H1 (cell line): Measurements from ENCODE around the gene KRT12. TPM values are rescaled to one million over a fixed set of nuclear protein-coding genes. Genes with fewer than 3 reads are reported as not detected.

Source experiments
- CTCF ChIA-PET: fragments of 300-600 bp; sonication (Branson Sonifier 250); formaldehyde crosslinking; loops from one replicate; lab custom pipeline; 2021; ENCODE audit not compliant: partially characterized antibody; lab: Charles Lee
- POLR2A ChIA-PET: fragments of 300-600 bp; sonication (Branson Sonifier 250); formaldehyde crosslinking; loops from one replicate; lab custom pipeline; 2021; ENCODE audit warnings: inconsistent platforms; ENCODE audit not compliant: partially characterized antibody; lab: Charles Lee
- DNase-seq, 2 experiments: peaks; one replicate each; pipeline versions ENCODE4 v3.0.0 to v3.0.0-alpha.2; 2010 to 2022; ENCODE audit warnings: low spot score in 2 of 2, low read depth in 1 of 2, mixed read lengths in 1 of 2
- FAIRE-seq: peaks from 2 replicates; lab custom pipeline; 2011; peaks lifted over from hg19 to GRCh38; lab: Jason Lieb, UNC
- H2AFZ ChIP-seq: 2 replicates; pipeline ENCODE4 v1.8.1; 2012; ENCODE audit warnings: low read length, inconsistent platforms
- H2AK5ac ChIP-seq: 2 replicates; pipeline ENCODE4 v1.6.1; 2013; ENCODE audit warnings: low read depth, low read length
- H2BK120ac ChIP-seq: replicated peaks from 2 replicates; pipeline ENCODE3; 2013; ENCODE audit warnings: low read depth, low read length, inconsistent platforms
- H2BK12ac ChIP-seq: 2 replicates; pipeline ENCODE4 v1.6.1; 2013; ENCODE audit warnings: low read depth, low read length
- H2BK15ac ChIP-seq: 2 replicates; pipeline ENCODE4 v1.6.1; 2013; ENCODE audit warnings: low read length
- H2BK20ac ChIP-seq: 2 replicates; pipeline ENCODE4 v1.6.1; 2013; ENCODE audit warnings: low read length
- H2BK5ac ChIP-seq: 2 replicates; pipeline ENCODE4 v1.6.1; 2013; ENCODE audit warnings: low read depth, low read length
- H3K14ac ChIP-seq: 2 replicates; pipeline ENCODE4 v1.6.1; 2013; ENCODE audit warnings: inconsistent platforms; ENCODE audit not compliant: insufficient read length
- H3K18ac ChIP-seq: 2 replicates; pipeline ENCODE4 v1.6.1; 2013; ENCODE audit warnings: low read length; ENCODE audit errors: extremely low read depth
- H3K23ac ChIP-seq: 2 replicates; pipeline ENCODE4 v1.6.1; 2013; ENCODE audit warnings: inconsistent platforms; ENCODE audit not compliant: insufficient read length
- H3K23me2 ChIP-seq: 2 replicates; pipeline ENCODE4 v1.6.1; 2013; ENCODE audit warnings: low read depth, low read length
- H3K27ac ChIP-seq: 2 replicates; pipeline ENCODE4 v1.6.1; 2011; ENCODE audit warnings: low read depth, low read length, inconsistent platforms
- H3K27me3 ChIP-seq, 4 experiments: replicated peaks in 1 of 4; 1 replicate in 1 of 4; 2 replicates in 3 of 4; pipeline versions ENCODE4 v1.6.1 to v1.8.1; 2011 to 2013; ENCODE audit warnings: low read length in 3 of 4, mild to moderate bottlenecking in 3 of 4, inconsistent platforms in 2 of 4, mixed read lengths in 2 of 4, moderate library complexity in 1 of 4; ENCODE audit not compliant: control insufficient read depth in 3 of 4, insufficient read depth in 3 of 4; ENCODE audit errors: extremely low read depth in 1 of 4
- H3K36me3 ChIP-seq, 4 experiments: 2 replicates each; pipeline versions ENCODE4 v1.6.1 to v1.8.1; 2011 to 2013; ENCODE audit warnings: mild to moderate bottlenecking in 4 of 4, low read length in 3 of 4, moderate library complexity in 2 of 4, control low read depth in 1 of 4, inconsistent platforms in 1 of 4; ENCODE audit not compliant: insufficient read depth in 4 of 4, control insufficient read depth in 2 of 4
- H3K4ac ChIP-seq: replicated peaks from 2 replicates; pipeline ENCODE3; 2013; ENCODE audit warnings: low read length, low read depth, mixed read lengths, inconsistent platforms; ENCODE audit not compliant: insufficient read length
- H3K4me1 ChIP-seq, 4 experiments: replicated peaks in 1 of 4; 1 replicate in 1 of 4; 2 replicates in 3 of 4; pipeline versions ENCODE4 v1.6.1 to v1.8.1; 2011 to 2013; ENCODE audit warnings: low read length in 3 of 4, inconsistent platforms in 2 of 4, mixed read lengths in 1 of 4; ENCODE audit not compliant: insufficient read depth in 4 of 4, control insufficient read depth in 3 of 4
- H3K4me2 ChIP-seq, 2 experiments: 2 replicates each; pipeline versions ENCODE4 v1.6.1 to v1.8.1; 2011 to 2013; ENCODE audit warnings: low read depth in 2 of 2, low read length in 2 of 2, control low read depth in 1 of 2, inconsistent platforms in 1 of 2, mild to moderate bottlenecking in 1 of 2; ENCODE audit not compliant: insufficient read depth in 1 of 2
- H3K4me3 ChIP-seq, 4 experiments: fragments of 200-600, 300-600 bp in 1 of 4; sonication (generic), shearing (Covaris generic), sonication (Bioruptor Twin) in 1 of 4; 2 replicates each; pipeline versions ENCODE4 v1.5.1 to v1.8.1; 2011 to 2016; ENCODE audit warnings: low read length in 4 of 4, low read depth in 3 of 4, control low read depth in 2 of 4, inconsistent platforms in 2 of 4, mild to moderate bottlenecking in 2 of 4, mixed read lengths in 1 of 4, moderate library complexity in 1 of 4; ENCODE audit not compliant: insufficient read depth in 2 of 4; ENCODE audit errors: extremely low read depth in 1 of 4
- H3K56ac ChIP-seq: replicated peaks from 2 replicates; pipeline ENCODE3; 2013; ENCODE audit warnings: low read depth, mild to moderate bottlenecking, mixed read lengths, low read length, inconsistent platforms; ENCODE audit not compliant: insufficient read length
- H3K79me1 ChIP-seq: 2 replicates; pipeline ENCODE4 v1.6.1; 2013; ENCODE audit warnings: low read depth, low read length, control low read depth
- H3K79me2 ChIP-seq, 2 experiments: 2 replicates each; pipeline versions ENCODE4 v1.6.1 to v1.8.1; 2012 to 2013; ENCODE audit warnings: low read length in 2 of 2, mild to moderate bottlenecking in 2 of 2, inconsistent platforms in 1 of 2; ENCODE audit not compliant: insufficient read depth in 2 of 2, control insufficient read depth in 1 of 2
- H3K9ac ChIP-seq, 4 experiments: replicated peaks in 1 of 4; 1 replicate in 1 of 4; 2 replicates in 3 of 4; pipeline versions ENCODE4 v1.6.1 to v1.8.1; 2011 to 2013; ENCODE audit warnings: low read depth in 3 of 4, low read length in 3 of 4, control low read depth in 2 of 4, mild to moderate bottlenecking in 2 of 4, moderate library complexity in 2 of 4, inconsistent platforms in 1 of 4; ENCODE audit errors: extremely low read depth in 1 of 4
- H3K9me3 ChIP-seq, 2 experiments: 2 replicates each; pipeline versions ENCODE4 v1.6.1 to v1.8.1; 2012 to 2013; ENCODE audit warnings: mild to moderate bottlenecking in 2 of 2, moderate library complexity in 2 of 2, control low read depth in 1 of 2, inconsistent platforms in 1 of 2, low read depth in 1 of 2, low read length in 1 of 2, mixed read lengths in 1 of 2; ENCODE audit not compliant: insufficient read depth in 2 of 2
- H4K20me1 ChIP-seq, 2 experiments: replicated peaks in 1 of 2; 2 replicates each; pipeline versions ENCODE3 to v1.8.1; 2011 to 2013; ENCODE audit warnings: inconsistent platforms in 2 of 2, low read length in 2 of 2, mild to moderate bottlenecking in 1 of 2; ENCODE audit not compliant: insufficient read depth in 2 of 2, control insufficient read depth in 1 of 2
- H4K5ac ChIP-seq: 2 replicates; pipeline ENCODE4 v1.6.1; 2013; ENCODE audit warnings: low read length, low read depth, mixed read lengths, inconsistent platforms; ENCODE audit not compliant: insufficient read length
- H4K8ac ChIP-seq: 2 replicates; pipeline ENCODE4 v1.8.0; 2013; ENCODE audit warnings: mild to moderate bottlenecking, moderate library complexity, low read length, inconsistent platforms; ENCODE audit not compliant: insufficient read depth; ENCODE audit errors: extremely low read depth
- H4K91ac ChIP-seq: replicated peaks from 2 replicates; pipeline ENCODE3; 2013; ENCODE audit warnings: low read length, mixed read lengths, inconsistent platforms; ENCODE audit not compliant: insufficient read length
- CBX8 ChIP-seq: fragments of 300-800, 300-1000 bp; sonication (generic); IDR thresholded peaks from 2 replicates; pipeline ENCODE4 v1.7.1; 2016; ENCODE audit warnings: low read depth, low read length, borderline replicate concordance
- EGR1 ChIP-seq: IDR thresholded peaks from 2 replicates; pipeline ENCODE4 v1.6.1; 2011; ENCODE audit warnings: low read depth, low read length, borderline replicate concordance
- EZH2 ChIP-seq: fragments of 200-600 bp; sonication (generic); IDR thresholded peaks from 2 replicates; pipeline ENCODE4 v1.7.1; 2012; ENCODE audit warnings: low read depth, mild to moderate bottlenecking, moderate library complexity, low read length, inconsistent platforms; ENCODE audit not compliant: severe bottlenecking
- JUN ChIP-seq: IDR thresholded peaks from 2 replicates; pipeline ENCODE4 v1.6.1; 2011; ENCODE audit warnings: low read depth, mild to moderate bottlenecking, improper control_type of control experiment, low read length
- KDM1A ChIP-seq: fragments of 200-600, 300-600 bp; sonication (generic); IDR thresholded peaks from 2 replicates; pipeline ENCODE4 v1.7.1; 2016; ENCODE audit warnings: mild to moderate bottlenecking, low read length, borderline replicate concordance
- PHF8 ChIP-seq: fragments of 200-600 bp; sonication (generic); conservative IDR thresholded peaks from 2 replicates; pipeline ENCODE4 v1.7.1; 2012; ENCODE audit warnings: low read depth, mild to moderate bottlenecking, inconsistent platforms, low read length, moderate library complexity
- SIN3A ChIP-seq, 2 experiments: IDR thresholded peaks in 1 of 2; conservative IDR thresholded peaks in 1 of 2; 2 replicates each; pipeline ENCODE4 v1.6.1; 2011 to 2012; ENCODE audit warnings: low read length in 2 of 2, improper control_type of control experiment in 1 of 2, low read depth in 1 of 2, mild to moderate bottlenecking in 1 of 2
- TAF1 ChIP-seq: IDR thresholded peaks from 2 replicates; pipeline ENCODE4 v1.6.1; 2011; ENCODE audit warnings: mild to moderate bottlenecking, low read depth, low read length
- WGBS, 2 experiments: shearing (Covaris generic) in 1 of 2; methylation state at CpG; one replicate each; pipeline versions ENCODE4 v1.1.6 to v1.1.7; 2013 to 2015; ENCODE audit warnings: low lambda C conversion rate in 2 of 2, mixed read lengths in 2 of 2, inconsistent platforms in 1 of 2, low coverage in 1 of 2, missing lambda C conversion rate in 1 of 2; ENCODE audit not compliant: insufficient replicate concordance in 2 of 2, insufficient coverage in 1 of 2, insufficient read length in 1 of 2; ENCODE audit errors: extremely low coverage in 1 of 2, missing lambda C conversion rate in 1 of 2; 5-methylcytosine and 5-hydroxymethylcytosine counted together
- polyA plus RNA-seq, 7 experiments: library from polyadenylated mRNA; depleted of rRNA in 3 of 7; stranded (reverse) in 5 of 7; unstranded in 2 of 7; fragments of >200 nt in 5 of 7; fragments of 200-250 nt in 2 of 7; gene quantifications; 1 replicate in 5 of 7; 2 replicates in 1 of 7; 4 replicates in 1 of 7; pipeline versions ENCODE4 v1.2.1 to v1.2.3, GENCODE V29; 2011 to 2013; ENCODE audit warnings: missing spikeins in 2 of 7, mixed read lengths in 2 of 7
- total RNA-seq: library from RNA; stranded (reverse); fragmentation: NEBNext Ultra II Directional; extraction: Animal tissue kit (Norgen Biotek cat#: 25700); gene quantifications from 2 replicates; pipeline ENCODE4 v1.2.1, GENCODE V29; 2021

KRT12 gene
- total and polyA plus RNA-seq, 2 of the 8 experiments (the other 6 are each of a cell fraction or from before 2014, with no cell fraction given), result not detected

GRCh38 chr17:40839194-40839593 is 27.8 kb downstream of the KRT12 start:
- no peak overlapping the region for H3K4me3 ChIP-seq
- H3K4me2 ChIP-seq, result no peak overlapping the region
- H2BK20ac ChIP-seq, result no peak overlapping the region
- no peak overlapping the region for H3K23ac ChIP-seq
- ChIA-PET CTCF (interaction anchor here (1.1 to 1.3 kb wide), 2 partner anchors 23 to 826 kb away, joined by 3 read pairs; no protein-coding TSS in a partner anchor), POLR2A (no interaction called here)
- H2BK15ac ChIP-seq, result no peak overlapping the region
- DNase-seq (no peak), FAIRE-seq (no peak)
- H2BK120ac ChIP-seq, result no peak overlapping the region
- WGBS, 2 experiments, result 78% methylated on average over 3 of the region's 3 CpGs; no CpG with 5 or more reads in 1 of the 2 experiments
- H3K36me3 ChIP-seq, result no peaks in the 10 kb centered on the region
- H4K91ac ChIP-seq, result no peak overlapping the region
- H4K20me1 ChIP-seq, result no peaks in the 10 kb centered on the region
- no peaks in the 10 kb centered on the region for H3K79me1 ChIP-seq
- peaks cover 1 to 8% (median 5%) of the 10 kb centered on the region in 4 experiments; a peak in 6 of 7 replicates for H3K27me3 ChIP-seq
- no peaks in the 10 kb centered on the region; a peak in 1 of 7 replicates for H3K4me1 ChIP-seq
- H3K56ac ChIP-seq, result no peak overlapping the region
- H3K9ac ChIP-seq, result no peak overlapping the region
- no peaks in the 10 kb centered on the region for H3K23me2 ChIP-seq
- H2BK12ac ChIP-seq, result no peak overlapping the region
- H3K14ac ChIP-seq, result no peak overlapping the region
- no peaks in the 10 kb centered on the region for H3K79me2 ChIP-seq
- no peak overlapping the region for H3K18ac ChIP-seq
- no peak overlapping the region for H3K27ac ChIP-seq
- H2AFZ ChIP-seq, result no peak overlapping the region
- H2BK5ac ChIP-seq, result no peak overlapping the region
- no peak overlapping the region for H3K4ac ChIP-seq
- H4K5ac ChIP-seq, result no peak overlapping the region
- H2AK5ac ChIP-seq, result no peak overlapping the region
- H3K9me3 ChIP-seq, result no peaks in the 10 kb centered on the region
- no peak overlapping the region for H4K8ac ChIP-seq
- no peak for TF ChIP-seq KDM1A
- TF ChIP-seq EGR1, result no peak
- TF ChIP-seq JUN, result no peak
- no peak for TF ChIP-seq CBX8
- no peak for TF ChIP-seq TAF1
- no peak for TF ChIP-seq SIN3A (conservative IDR thresholded peaks at IDR 0.05 in 1 of 2, IDR thresholded peaks at IDR 0.05 in 1 of 2; ENCODE audit: low read depth in 1 of 2, low read length in 2 of 2)
- no peak for TF ChIP-seq EZH2
- no peak for TF ChIP-seq PHF8
